T follicular helper cell (primary cell): ENCODE results near the gene MEGF6.

Source experiments
- DNase-seq: peaks from one replicate; pipeline ENCODE4 v3.0.0-alpha.2; 2020; ENCODE audit warnings: low read depth

The MEGF6 gene

DNA sequence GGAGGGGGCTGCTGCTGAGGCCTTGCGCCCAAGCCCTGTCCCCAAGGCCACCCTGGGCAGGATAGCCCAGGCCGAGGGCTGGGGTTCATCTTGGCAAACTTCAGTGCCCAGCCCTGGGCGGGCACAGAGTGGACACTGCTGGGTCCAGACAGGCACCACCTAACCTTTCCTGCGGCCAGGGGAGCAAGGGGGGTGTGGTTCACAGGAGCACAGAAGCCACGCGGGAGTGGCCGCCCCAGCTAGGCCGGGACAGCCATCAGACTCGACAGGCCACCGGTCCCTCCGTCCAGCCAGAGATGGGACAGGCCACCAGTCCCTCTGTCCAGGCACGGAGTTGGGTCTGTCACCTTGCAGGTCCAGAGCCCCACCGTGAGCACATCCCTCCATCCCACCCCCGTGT lies 127.9 kb downstream of the MEGF6 start:
- DNase-seq = no peak

- no peak for DNase-seq
Observed at GRCh38 chr1:3482378-3482849, 128.9 kb downstream of the MEGF6 start.

- no peak for DNase-seq
Observed at GRCh38 chr1:3481836-3482375, 129.4 kb downstream of the MEGF6 start.

GRCh38 chr1:3481046-3481445 lies 130.3 kb downstream of the MEGF6 start:
- no peak for DNase-seq

- DNase-seq = no peak
Observed at GRCh38 chr1:3480369-3480719, 131.0 kb downstream of the MEGF6 start.

GRCh38 chr1:3479511-3480368 lies 131.6 kb downstream of the MEGF6 start:
- DNase-seq = no peak

GRCh38 chr1:3478187-3478586 lies 133.1 kb downstream of the MEGF6 start:
- no peak for DNase-seq

GRCh38 chr1:3477241-3477995 lies 133.9 kb downstream of the MEGF6 start:
- DNase-seq = no peak

DNA sequence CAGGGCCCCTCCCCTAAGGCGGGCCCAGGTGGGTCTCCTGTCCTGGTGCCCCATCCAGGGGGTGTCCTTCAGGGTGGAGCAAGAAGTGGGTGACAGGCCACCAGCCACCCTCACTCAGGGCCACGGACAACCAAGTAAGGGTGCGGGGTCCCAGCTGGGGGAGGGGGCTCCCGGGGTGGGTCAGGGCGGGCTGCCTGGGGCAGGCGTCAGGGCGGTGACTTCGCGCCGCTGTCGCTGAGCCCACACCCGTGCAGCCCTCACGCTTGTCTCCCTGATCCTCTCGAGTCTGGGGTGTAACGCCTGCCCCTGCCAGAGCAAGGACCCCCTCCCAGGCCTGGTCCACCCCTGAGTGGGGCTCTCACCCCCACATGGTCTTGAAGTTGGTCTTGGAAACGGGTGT lies 134.6 kb downstream of the MEGF6 start:
- no peak for DNase-seq

DNA sequence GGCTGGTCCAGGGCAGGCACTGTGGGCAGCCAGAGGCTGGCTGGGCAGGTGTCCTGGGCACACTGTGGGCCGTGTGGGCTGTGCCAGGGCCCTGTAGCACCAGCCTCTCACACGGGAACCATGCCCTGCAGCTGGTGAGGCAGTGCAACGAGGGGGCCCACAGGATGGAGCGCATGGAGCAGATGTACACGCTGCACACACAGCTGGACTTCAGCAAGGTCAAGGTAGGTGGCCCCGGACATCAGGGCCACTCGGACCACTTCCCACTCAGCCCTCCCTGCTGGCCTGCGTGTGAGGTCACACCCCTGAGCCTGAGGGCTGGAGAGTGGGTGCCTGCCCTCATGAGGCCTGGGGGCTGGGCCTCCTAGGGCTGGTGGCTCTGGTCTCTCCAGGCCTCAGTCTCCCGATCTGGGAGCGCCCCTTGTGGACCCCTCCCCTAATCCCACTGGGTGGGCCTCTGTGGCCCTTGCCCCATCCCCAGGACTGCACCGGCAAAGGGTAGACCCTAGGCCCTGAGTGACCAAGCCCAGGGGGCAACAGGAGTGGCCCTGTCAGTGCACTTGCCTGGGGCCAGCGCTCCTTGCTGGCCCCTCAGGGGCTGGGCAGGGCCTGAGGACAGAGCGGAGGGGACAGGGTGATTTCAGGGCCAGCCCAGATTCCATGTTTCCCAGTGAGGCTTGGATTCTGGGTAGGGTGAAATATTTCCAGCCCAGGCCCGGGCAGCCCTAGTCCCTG lies 135.3 kb downstream of the MEGF6 start:
- no peak for DNase-seq

GRCh38 chr1:3474421-3474820 lies 136.9 kb downstream of the MEGF6 start:
- no peak for DNase-seq

- DNase-seq = no peak
Observed at GRCh38 chr1:3474016-3474415, 137.3 kb downstream of the MEGF6 start.

DNA sequence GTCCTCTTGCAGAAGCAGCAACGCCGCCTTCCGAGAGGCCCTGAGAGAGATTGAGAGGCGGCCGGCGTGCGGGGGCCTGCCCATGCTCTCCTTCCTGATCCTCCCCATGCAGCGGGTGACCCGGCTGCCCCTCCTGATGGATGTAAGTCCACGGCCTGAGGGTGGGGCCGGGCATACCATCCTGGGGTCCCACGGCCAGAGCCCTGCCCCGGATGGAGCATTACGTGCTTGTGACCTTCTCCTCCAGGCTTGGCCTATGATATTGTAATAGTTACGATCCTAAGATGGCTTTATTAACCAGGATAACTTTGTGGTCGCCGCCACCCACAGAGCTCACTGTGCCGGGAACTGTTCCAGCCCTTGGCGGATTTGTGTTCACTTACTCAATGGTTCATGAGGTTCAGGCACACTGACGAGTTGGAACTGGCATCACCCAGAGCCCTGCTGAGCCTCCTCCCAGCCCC lies 137.9 kb downstream of the MEGF6 start:
- DNase-seq = no peak

DNA sequence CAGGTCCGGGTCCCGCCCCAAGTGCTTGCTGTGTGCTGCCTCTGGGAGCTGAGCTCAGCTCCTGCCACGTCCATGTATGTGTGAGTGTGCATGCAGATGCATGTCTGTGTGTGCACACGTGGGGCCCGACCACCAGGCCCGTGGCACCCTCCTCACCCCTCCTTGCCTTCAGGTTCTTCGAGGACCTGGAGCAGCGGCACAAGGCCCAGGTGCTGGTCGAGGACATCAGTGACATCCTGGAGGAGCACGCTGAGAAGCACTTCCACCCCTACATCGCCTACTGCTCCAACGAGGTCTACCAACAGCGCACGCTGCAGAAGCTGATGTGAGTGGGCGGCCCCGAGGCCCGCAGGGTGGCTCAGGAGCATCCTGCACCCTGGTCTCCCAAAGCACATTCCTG lies 138.4 kb downstream of the MEGF6 start:
- DNase-seq = no peak

DNA sequence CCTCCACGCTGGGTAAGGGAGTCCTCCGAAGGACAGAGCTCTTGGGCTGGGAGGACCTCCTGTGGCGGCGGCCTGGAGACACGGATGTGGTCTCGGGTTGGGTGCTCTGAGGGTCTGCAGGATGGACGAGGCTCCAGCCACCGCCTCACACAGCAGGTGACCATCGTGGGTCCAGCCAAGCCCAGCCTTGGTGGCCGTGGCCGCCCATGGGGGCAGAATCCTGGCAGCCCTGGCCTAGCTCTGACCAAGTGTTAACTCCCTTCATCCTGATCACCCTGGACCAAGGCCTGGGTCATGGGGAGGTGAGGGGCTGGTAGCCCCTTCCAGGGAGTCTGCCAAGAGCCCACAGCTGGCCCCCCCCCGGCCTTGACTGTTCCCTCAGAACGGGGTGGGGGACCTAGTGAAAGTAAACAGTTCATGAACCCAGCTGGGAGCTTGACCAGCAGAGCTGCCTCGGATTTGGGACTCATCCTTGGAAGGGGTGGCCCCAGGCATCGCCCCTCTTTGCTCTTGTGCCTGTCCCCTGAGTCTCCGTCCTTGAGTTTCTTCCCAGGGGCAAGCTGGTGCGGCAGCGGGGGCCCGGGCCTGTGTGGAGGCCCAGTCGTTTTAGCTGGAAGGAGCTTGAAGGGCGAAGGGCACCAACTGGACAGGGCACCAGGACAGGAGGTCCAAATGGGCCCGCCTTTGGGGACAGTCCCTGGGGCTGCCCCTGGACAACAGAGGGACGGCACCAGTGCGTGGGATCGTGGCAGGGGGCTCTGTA lies 139.0 kb downstream of the MEGF6 start:
- DNase-seq = no peak

GRCh38 chr1:3471356-3472087 lies 139.8 kb downstream of the MEGF6 start:
- DNase-seq = no peak

DNA sequence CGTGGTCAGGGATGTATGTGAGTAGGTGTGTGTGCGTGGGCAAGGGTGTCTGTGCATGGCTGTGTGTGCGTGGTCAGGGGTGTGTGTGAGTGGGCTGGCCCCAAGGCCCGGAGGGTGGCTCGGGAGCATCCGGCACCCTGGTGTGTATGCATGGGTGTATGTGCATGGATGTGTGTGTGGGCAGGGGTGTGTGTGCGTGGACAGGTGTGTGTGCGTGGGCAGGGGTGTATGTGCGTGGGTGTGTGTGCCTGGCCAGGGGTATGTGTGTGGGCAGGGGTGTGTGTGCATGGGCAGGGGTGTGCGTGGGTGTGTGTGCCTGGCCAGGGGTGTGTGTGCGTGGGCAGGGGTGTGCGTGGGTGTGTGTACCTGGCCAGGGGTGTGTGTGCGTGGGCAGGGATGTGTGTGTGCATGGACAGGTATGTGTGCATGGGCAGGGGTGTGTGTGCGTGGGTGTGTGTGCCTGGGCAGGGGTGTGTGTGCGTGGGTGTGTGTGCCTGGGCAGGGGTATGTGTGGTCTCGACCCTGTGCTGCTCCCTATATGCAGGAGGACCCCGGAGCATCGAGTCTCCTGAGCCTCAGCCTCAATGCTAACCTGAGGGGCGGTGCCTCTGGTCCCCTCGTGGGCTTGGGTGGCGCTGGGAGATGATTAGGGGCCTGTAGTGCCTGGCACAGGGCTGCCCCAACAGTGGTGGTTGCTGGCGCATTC lies 140.5 kb downstream of the MEGF6 start:
- DNase-seq = no peak

DNA sequence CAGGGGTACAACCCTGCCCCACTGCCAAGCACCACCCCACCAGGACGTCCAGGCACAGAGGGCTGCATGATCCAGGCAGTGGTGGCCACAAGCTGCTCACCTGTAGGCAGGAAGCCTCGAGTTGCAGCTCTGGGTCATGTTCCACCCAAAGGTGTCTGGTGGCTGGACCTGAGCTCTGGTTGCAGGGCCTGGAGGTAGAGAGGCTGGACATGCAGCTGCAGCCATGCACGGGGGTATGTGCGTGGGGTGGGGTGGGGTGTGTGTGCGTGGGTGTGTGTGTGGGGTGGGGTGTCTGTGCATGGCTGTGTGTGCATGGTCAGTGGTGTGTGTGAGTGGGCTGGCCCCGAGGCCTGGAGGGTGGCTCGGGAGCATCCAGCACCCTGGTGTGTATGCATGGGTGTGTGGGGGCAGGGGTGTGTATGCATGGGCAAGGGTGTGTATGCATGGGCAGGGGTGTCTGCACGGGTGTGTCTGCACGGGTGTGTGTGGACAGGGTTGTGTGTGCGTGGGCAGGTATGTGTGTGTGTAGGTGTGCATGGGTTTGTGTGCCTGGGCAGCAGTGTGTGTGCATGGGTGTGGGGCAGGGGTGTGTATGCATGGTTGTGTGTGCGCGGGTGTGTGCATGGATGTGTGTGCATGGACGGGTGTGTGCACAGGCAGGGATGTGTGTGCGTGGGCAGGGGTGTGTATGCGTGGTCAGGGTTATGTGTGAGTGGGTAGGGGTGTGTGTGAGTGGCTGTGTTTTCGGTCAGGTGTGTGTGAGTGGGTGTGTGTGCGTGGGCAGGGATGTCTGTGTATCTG lies 141.3 kb downstream of the MEGF6 start:
- no peak for DNase-seq
